Measurements from ENCODE around the gene MDGA2. TPM values are rescaled to one million over a fixed set of nuclear protein-coding genes. Genes with fewer than 3 reads are reported as not detected.

MDGA2 gene
- total and polyA plus RNA-seq, 2 of the 13 experiments (the other 11 are each of a cell fraction or from before 2014, with no cell fraction given) = not detected

DNA sequence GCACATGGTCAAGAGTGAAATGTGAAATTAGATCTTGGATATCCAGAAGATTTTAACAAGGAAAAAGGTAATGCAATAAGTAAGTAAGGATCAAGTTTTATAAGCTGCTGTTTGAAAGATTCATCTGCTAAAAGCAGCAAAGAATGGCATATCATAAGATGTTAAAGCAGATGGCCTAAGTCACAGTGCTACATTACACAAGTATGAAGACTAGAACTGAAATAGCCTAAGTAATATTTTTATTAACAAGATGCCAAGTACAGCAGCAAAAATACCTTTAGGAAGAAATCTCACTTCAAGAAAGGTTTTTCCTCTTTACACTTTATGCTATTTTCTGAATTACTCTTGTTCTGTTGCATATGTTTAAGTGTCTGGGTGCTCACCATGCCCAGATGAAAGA lies 414.1 kb downstream of the MDGA2 start (continued):
- TF ChIP-seq MXI1 (IDR thresholded peaks at IDR 0.05; ENCODE audit: borderline replicate concordance, low read depth, low read length) (no peak), HDAC1 (CRISPR knock-in tag; IDR thresholded peaks at IDR 0.05) (no peak), TGIF2 (CRISPR knock-in tag; IDR thresholded peaks at IDR 0.05) (no peak), HOXA3 (CRISPR knock-in tag; IDR thresholded peaks at IDR 0.05) (no peak), ZNF564 (CRISPR knock-in tag; IDR thresholded peaks at IDR 0.05) (no peak), PHF5A (CRISPR knock-in tag; IDR thresholded peaks at IDR 0.05; ENCODE audit: low read depth, unreplicated experiment) (no peak), PAWR (CRISPR knock-in tag; IDR thresholded peaks at IDR 0.05; ENCODE audit: borderline replicate concordance) (no peak), NBN (conservative IDR thresholded peaks at IDR 0.05) (no peak)
- TF ChIP-seq, protein P1, sequence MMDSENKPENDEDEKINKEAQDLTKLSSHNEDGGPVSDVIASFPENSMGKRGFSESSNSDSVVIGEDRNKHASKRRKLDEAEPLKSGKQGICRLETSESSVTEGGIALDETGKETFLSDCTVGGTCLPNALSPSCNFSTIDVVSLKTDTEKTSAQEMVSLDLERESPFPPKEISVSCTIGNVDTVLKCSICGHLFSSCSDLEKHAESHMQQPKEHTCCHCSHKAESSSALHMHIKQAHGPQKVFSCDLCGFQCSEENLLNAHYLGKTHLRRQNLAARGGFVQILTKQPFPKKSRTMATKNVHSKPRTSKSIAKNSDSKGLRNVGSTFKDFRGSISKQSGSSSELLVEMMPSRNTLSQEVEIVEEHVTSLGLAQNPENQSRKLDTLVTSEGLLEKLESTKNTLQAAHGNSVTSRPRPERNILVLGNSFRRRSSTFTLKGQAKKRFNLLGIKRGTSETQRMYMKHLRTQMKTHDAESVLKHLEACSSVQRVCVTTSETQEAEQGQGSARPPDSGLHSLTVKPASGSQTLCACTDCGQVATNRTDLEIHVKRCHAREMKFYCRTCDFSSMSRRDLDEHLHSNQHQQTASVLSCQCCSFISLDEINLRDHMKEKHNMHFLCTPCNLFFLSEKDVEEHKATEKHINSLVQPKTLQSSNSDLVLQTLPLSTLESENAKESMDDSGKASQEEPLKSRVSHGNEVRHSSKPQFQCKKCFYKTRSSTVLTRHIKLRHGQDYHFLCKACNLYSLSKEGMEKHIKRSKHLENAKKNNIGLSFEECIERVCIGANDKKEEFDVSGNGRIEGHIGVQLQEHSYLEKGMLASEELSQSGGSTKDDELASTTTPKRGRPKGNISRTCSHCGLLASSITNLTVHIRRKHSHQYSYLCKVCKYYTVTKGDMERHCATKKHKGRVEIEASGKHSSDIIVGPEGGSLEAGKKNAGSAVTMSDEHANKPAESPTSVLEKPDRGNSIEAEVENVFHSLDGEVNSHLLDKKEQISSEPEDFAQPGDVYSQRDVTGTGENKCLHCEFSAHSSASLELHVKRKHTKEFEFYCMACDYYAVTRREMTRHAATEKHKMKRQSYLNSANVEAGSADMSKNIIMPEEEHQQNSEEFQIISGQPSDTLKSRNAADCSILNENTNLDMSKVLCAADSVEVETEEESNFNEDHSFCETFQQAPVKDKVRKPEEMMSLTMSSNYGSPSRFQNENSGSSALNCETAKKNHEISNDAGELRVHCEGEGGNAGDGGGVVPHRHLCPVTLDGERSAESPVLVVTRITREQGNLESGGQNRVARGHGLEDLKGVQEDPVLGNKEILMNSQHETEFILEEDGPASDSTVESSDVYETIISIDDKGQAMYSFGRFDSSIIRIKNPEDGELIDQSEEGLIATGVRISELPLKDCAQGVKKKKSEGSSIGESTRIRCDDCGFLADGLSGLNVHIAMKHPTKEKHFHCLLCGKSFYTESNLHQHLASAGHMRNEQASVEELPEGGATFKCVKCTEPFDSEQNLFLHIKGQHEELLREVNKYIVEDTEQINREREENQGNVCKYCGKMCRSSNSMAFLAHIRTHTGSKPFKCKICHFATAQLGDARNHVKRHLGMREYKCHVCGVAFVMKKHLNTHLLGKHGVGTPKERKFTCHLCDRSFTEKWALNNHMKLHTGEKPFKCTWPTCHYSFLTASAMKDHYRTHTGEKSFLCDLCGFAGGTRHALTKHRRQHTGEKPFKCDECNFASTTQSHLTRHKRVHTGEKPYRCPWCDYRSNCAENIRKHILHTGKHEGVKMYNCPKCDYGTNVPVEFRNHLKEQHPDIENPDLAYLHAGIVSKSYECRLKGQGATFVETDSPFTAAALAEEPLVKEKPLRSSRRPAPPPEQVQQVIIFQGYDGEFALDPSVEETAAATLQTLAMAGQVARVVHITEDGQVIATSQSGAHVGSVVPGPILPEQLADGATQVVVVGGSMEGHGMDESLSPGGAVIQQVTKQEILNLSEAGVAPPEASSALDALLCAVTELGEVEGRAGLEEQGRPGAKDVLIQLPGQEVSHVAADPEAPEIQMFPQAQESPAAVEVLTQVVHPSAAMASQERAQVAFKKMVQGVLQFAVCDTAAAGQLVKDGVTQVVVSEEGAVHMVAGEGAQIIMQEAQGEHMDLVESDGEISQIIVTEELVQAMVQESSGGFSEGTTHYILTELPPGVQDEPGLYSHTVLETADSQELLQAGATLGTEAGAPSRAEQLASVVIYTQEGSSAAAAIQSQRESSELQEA (CRISPR knock-in tag; IDR thresholded peaks at IDR 0.05; ENCODE audit: not compliant biosample characterization) = no peak
- TF ChIP-seq, protein P2, sequence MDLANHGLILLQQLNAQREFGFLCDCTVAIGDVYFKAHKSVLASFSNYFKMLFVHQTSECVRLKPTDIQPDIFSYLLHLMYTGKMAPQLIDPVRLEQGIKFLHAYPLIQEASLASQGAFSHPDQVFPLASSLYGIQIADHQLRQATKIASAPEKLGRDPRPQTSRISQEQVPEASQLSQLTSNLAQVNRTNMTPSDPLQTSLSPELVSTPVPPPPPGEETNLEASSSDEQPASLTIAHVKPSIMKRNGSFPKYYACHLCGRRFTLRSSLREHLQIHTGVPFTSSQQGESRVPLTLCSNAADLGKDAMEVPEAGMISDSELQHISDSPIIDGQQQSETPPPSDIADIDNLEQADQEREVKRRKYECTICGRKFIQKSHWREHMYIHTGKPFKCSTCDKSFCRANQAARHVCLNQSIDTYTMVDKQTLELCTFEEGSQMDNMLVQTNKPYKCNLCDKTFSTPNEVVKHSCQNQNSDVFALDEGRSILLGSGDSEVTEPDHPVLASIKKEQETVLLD (CRISPR knock-in tag; IDR thresholded peaks at IDR 0.05; ENCODE audit: low read depth) = no peak
- TF ChIP-seq, protein P3, sequence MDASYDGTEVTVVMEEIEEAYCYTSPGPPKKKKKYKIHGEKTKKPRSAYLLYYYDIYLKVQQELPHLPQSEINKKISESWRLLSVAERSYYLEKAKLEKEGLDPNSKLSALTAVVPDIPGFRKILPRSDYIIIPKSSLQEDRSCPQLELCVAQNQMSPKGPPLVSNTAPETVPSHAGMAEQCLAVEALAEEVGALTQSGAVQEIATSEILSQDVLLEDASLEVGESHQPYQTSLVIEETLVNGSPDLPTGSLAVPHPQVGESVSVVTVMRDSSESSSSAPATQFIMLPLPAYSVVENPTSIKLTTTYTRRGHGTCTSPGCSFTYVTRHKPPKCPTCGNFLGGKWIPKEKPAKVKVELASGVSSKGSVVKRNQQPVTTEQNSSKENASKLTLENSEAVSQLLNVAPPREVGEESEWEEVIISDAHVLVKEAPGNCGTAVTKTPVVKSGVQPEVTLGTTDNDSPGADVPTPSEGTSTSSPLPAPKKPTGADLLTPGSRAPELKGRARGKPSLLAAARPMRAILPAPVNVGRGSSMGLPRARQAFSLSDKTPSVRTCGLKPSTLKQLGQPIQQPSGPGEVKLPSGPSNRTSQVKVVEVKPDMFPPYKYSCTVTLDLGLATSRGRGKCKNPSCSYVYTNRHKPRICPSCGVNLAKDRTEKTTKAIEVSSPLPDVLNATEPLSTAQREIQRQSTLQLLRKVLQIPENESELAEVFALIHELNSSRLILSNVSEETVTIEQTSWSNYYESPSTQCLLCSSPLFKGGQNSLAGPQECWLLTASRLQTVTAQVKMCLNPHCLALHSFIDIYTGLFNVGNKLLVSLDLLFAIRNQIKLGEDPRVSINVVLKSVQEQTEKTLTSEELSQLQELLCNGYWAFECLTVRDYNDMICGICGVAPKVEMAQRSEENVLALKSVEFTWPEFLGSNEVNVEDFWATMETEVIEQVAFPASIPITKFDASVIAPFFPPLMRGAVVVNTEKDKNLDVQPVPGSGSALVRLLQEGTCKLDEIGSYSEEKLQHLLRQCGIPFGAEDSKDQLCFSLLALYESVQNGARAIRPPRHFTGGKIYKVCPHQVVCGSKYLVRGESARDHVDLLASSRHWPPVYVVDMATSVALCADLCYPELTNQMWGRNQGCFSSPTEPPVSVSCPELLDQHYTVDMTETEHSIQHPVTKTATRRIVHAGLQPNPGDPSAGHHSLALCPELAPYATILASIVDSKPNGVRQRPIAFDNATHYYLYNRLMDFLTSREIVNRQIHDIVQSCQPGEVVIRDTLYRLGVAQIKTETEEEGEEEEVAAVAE (CRISPR knock-in tag; IDR thresholded peaks at IDR 0.05; ENCODE audit: borderline replicate concordance) = no peak

Measured in HepG2 (cell line).